ENCODE results near the gene MAN1C1. TPM values are rescaled to one million over a fixed set of nuclear protein-coding genes. Genes with fewer than 3 reads are reported as not detected.
A peak's percentile ranks its signal among the peaks of the same experiment; 100 is the strongest.

The MAN1C1 gene
- total RNA-seq, 1 donor from 2014 or later = 64.7 TPM

DNA sequence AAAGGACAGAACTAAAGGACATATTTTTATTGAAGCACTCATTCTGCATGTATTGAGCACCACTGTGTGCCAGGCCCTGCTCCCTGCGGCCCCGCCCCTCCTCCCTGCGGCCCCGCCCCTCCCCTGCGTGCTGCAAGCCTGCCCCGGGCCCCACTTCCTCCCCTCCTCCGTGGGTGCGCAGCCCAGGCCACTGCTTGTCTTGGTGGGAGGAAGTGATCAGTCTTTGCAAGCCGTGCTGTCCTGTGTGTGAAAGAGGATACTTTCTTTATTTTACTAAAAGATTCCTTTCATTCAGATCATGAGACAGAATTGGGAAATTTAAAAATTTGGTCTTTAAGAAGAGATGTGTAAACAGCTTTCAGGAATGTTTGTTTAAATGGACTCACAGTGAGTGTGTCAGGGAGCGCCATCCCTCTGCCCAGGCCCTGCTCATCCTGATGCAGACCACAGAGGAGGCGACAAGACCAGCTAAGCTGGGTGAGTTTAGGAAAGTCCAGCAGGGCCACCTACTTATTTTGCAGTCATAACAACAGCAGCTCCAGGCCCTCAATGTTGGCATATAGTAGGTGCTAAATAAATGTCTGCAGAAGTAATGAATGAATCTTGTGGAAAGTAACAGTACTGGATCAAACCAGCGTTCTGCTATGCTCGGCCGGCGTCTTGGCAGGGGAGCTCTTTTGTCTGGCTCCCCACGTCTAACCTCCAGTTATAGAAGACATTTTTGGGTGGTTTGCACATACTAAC is 95.1 kb downstream of the MAN1C1 start:
- peaks cover 74% of the 10 kb centered on the region for H3K4me1 Mint-ChIP-seq (ENCODE audit: unreplicated experiment)
- no peak for DNase-seq (ENCODE audit: extremely low spot score, unreplicated experiment)
- no peaks in the 10 kb centered on the region for H3K27me3 Mint-ChIP-seq (ENCODE audit: unreplicated experiment)
- peaks cover 3% of the 10 kb centered on the region for H3K36me3 Mint-ChIP-seq (ENCODE audit: unreplicated experiment)
- peak overlapping the region; percentile 27 for H3K4me3 Mint-ChIP-seq (ENCODE audit: unreplicated experiment)
- H3K9me3 Mint-ChIP-seq (ENCODE audit: unreplicated experiment) = no peaks in the 10 kb centered on the region
- H3K27ac Mint-ChIP-seq (ENCODE audit: unreplicated experiment) = peak overlapping the region; percentile 90
- TF ChIP-seq CTCF (IDR thresholded peaks at IDR 0.05) = no peak

GRCh38 chr1:25712299-25712970 is 95.8 kb downstream of the MAN1C1 start:
- H3K27me3 Mint-ChIP-seq (ENCODE audit: unreplicated experiment) = no peaks in the 10 kb centered on the region
- no peak for TF ChIP-seq CTCF (IDR thresholded peaks at IDR 0.05)
- H3K4me1 Mint-ChIP-seq (ENCODE audit: unreplicated experiment) = peaks cover 67% of the 10 kb centered on the region
- H3K27ac Mint-ChIP-seq (ENCODE audit: unreplicated experiment) = peak overlapping the region; percentile 90
- DNase-seq (ENCODE audit: extremely low spot score, unreplicated experiment) = no peak
- peaks cover 3% of the 10 kb centered on the region for H3K36me3 Mint-ChIP-seq (ENCODE audit: unreplicated experiment)
- H3K9me3 Mint-ChIP-seq (ENCODE audit: unreplicated experiment) = no peaks in the 10 kb centered on the region
- H3K4me3 Mint-ChIP-seq (ENCODE audit: unreplicated experiment) = no peak overlapping the region

- DNase-seq (ENCODE audit: extremely low spot score, unreplicated experiment) = no peak
- no peak for TF ChIP-seq CTCF (IDR thresholded peaks at IDR 0.05)
- Mint-ChIP-seq H3K27ac (ENCODE audit: unreplicated experiment) (peak overlapping the region; percentile 44), H3K4me3 (ENCODE audit: unreplicated experiment) (no peak overlapping the region), H3K9me3 (ENCODE audit: unreplicated experiment) (peaks cover 6% of the 10 kb centered on the region), H3K36me3 (ENCODE audit: unreplicated experiment) (peaks cover 10% of the 10 kb centered on the region), H3K27me3 (ENCODE audit: unreplicated experiment) (no peaks in the 10 kb centered on the region), H3K4me1 (ENCODE audit: unreplicated experiment) (peaks cover 60% of the 10 kb centered on the region)
Observed at GRCh38 chr1:25713961-25714360, 97.4 kb downstream of the MAN1C1 start.

GRCh38 chr1:25714372-25714931 is 97.9 kb downstream of the MAN1C1 start:
- no peak for TF ChIP-seq CTCF (IDR thresholded peaks at IDR 0.05)
- no peaks in the 10 kb centered on the region for H3K27me3 Mint-ChIP-seq (ENCODE audit: unreplicated experiment)
- peaks cover 6% of the 10 kb centered on the region for H3K9me3 Mint-ChIP-seq (ENCODE audit: unreplicated experiment)
- peaks cover 10% of the 10 kb centered on the region for H3K36me3 Mint-ChIP-seq (ENCODE audit: unreplicated experiment)
- H3K4me1 Mint-ChIP-seq (ENCODE audit: unreplicated experiment) = peaks cover 59% of the 10 kb centered on the region
- no peak for DNase-seq (ENCODE audit: extremely low spot score, unreplicated experiment)
- no peak overlapping the region for H3K4me3 Mint-ChIP-seq (ENCODE audit: unreplicated experiment)
- peak overlapping the region; percentile 44 for H3K27ac Mint-ChIP-seq (ENCODE audit: unreplicated experiment)

DNA sequence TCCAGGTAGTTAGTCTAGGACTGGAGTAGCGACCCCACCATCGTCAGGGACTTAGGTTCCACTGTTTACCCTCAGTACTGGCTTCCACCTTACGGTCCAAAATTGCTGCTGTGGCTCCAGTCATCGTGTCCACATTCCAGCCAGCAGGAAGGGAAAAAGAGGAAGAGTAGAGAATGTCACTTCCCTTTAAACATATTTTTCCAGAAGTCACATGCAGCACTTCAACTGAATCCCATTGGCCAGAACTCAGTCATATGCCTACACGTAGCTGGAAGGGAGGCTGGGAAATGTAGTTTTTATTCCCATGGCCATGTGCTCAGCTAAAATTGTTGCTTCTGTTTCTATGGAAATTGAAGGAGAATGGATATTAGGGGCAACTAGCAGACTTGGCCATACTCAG is 99.3 kb downstream of the MAN1C1 start:
- no peak for TF ChIP-seq CTCF (IDR thresholded peaks at IDR 0.05)

More for the DNA sequence above, 99.3 kb downstream of the MAN1C1 start:
- DNase-seq (ENCODE audit: extremely low spot score, unreplicated experiment) = no peak
- Mint-ChIP-seq H3K4me1 (ENCODE audit: unreplicated experiment) (peaks cover 55% of the 10 kb centered on the region), H3K27ac (ENCODE audit: unreplicated experiment) (no peak overlapping the region), H3K4me3 (ENCODE audit: unreplicated experiment) (no peak overlapping the region), H3K9me3 (ENCODE audit: unreplicated experiment) (peaks cover 6% of the 10 kb centered on the region), H3K36me3 (ENCODE audit: unreplicated experiment) (peaks cover 14% of the 10 kb centered on the region), H3K27me3 (ENCODE audit: unreplicated experiment) (no peaks in the 10 kb centered on the region)

Data from osteocyte (in vitro differentiated cells).